ENCODE results near the gene KRT82.

Gene KRT82

GRCh38 chr12:52380271-52380694, 25.9 kb downstream of the KRT82 start:
- TF ChIP-seq SIN3A (IDR thresholded peaks at IDR 0.05; ENCODE audit: borderline replicate concordance, insufficient read depth, low read length) (no peak), POLR2AphosphoS5 (IDR thresholded peaks at IDR 0.05; ENCODE audit: low read depth, low read length) (no peak)

GRCh38 chr12:52379536-52379935, 26.6 kb downstream of the KRT82 start:
- TF ChIP-seq TAF1 (IDR thresholded peaks at IDR 0.05; ENCODE audit: borderline replicate concordance, insufficient read depth, low read length), result no peak
- TF ChIP-seq, protein P1, sequence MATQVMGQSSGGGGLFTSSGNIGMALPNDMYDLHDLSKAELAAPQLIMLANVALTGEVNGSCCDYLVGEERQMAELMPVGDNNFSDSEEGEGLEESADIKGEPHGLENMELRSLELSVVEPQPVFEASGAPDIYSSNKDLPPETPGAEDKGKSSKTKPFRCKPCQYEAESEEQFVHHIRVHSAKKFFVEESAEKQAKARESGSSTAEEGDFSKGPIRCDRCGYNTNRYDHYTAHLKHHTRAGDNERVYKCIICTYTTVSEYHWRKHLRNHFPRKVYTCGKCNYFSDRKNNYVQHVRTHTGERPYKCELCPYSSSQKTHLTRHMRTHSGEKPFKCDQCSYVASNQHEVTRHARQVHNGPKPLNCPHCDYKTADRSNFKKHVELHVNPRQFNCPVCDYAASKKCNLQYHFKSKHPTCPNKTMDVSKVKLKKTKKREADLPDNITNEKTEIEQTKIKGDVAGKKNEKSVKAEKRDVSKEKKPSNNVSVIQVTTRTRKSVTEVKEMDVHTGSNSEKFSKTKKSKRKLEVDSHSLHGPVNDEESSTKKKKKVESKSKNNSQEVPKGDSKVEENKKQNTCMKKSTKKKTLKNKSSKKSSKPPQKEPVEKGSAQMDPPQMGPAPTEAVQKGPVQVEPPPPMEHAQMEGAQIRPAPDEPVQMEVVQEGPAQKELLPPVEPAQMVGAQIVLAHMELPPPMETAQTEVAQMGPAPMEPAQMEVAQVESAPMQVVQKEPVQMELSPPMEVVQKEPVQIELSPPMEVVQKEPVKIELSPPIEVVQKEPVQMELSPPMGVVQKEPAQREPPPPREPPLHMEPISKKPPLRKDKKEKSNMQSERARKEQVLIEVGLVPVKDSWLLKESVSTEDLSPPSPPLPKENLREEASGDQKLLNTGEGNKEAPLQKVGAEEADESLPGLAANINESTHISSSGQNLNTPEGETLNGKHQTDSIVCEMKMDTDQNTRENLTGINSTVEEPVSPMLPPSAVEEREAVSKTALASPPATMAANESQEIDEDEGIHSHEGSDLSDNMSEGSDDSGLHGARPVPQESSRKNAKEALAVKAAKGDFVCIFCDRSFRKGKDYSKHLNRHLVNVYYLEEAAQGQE (IDR thresholded peaks at IDR 0.05; ENCODE audit: insufficient read depth in 1 of 2, low read depth in 2 of 2, low read length in 2 of 2), result no peak
- TF ChIP-seq POLR2AphosphoS5 (IDR thresholded peaks at IDR 0.05; ENCODE audit: low read depth, low read length), result no peak

GRCh38 chr12:52378091-52378490, 28.0 kb downstream of the KRT82 start:
- TF ChIP-seq TAF1 (IDR thresholded peaks at IDR 0.05; ENCODE audit: borderline replicate concordance, insufficient read depth, low read length), result no peak
- TF ChIP-seq SIN3A (IDR thresholded peaks at IDR 0.05; ENCODE audit: borderline replicate concordance, insufficient read depth, low read length), result no peak
- TF ChIP-seq FOXP2 (optimal IDR thresholded peaks at IDR 0.05; ENCODE audit: borderline replicate concordance, extremely low read depth, extremely low read length, insufficient read depth), result no peak
- TF ChIP-seq POLR2AphosphoS5 (IDR thresholded peaks at IDR 0.05; ENCODE audit: low read depth, low read length), result no peak
- TF ChIP-seq, protein P1 (IDR thresholded peaks at IDR 0.05; ENCODE audit: insufficient read depth in 1 of 2, low read depth in 2 of 2, low read length in 2 of 2), result no peak

- TF ChIP-seq TAF1 (IDR thresholded peaks at IDR 0.05; ENCODE audit: borderline replicate concordance, insufficient read depth, low read length), result no peak
- TF ChIP-seq, protein P1 (IDR thresholded peaks at IDR 0.05; ENCODE audit: insufficient read depth in 1 of 2, low read depth in 2 of 2, low read length in 2 of 2), result no peak
- no peak for TF ChIP-seq POLR2AphosphoS5 (IDR thresholded peaks at IDR 0.05; ENCODE audit: low read depth, low read length)
- no peak for TF ChIP-seq FOXP2 (optimal IDR thresholded peaks at IDR 0.05; ENCODE audit: borderline replicate concordance, extremely low read depth, extremely low read length, insufficient read depth)
- TF ChIP-seq SIN3A (IDR thresholded peaks at IDR 0.05; ENCODE audit: borderline replicate concordance, insufficient read depth, low read length), result no peak
Observed at GRCh38 chr12:52377266-52377665, 28.9 kb downstream of the KRT82 start.

GRCh38 chr12:52372216-52373154, 33.6 kb downstream of the KRT82 start:
- TF ChIP-seq TAF1 (IDR thresholded peaks at IDR 0.05; ENCODE audit: borderline replicate concordance, insufficient read depth, low read length) (no peak), POLR2AphosphoS5 (IDR thresholded peaks at IDR 0.05; ENCODE audit: low read depth, low read length) (no peak), SIN3A (IDR thresholded peaks at IDR 0.05; ENCODE audit: borderline replicate concordance, insufficient read depth, low read length) (no peak), FOXP2 (optimal IDR thresholded peaks at IDR 0.05; ENCODE audit: borderline replicate concordance, extremely low read depth, extremely low read length, insufficient read depth) (no peak)
- TF ChIP-seq, protein P1 (IDR thresholded peaks at IDR 0.05; ENCODE audit: insufficient read depth in 1 of 2, low read depth in 2 of 2, low read length in 2 of 2), result no peak
